ENCODE measurements around the gene PROK2. TPM values are rescaled to one million over a fixed set of nuclear protein-coding genes. Genes with fewer than 3 reads are reported as not detected.

PROK2 gene
- total and polyA plus RNA-seq, 4 donors, result 1.3 to 57.2 (median 2.8) TPM

GRCh38 chr3:71797455-71797854, 12.5 kb upstream of the PROK2 start:
- Histone ChIP-seq H3K36me3 (ENCODE audit: control insufficient read depth in 4 of 4, insufficient read depth in 4 of 4, low read length in 4 of 4) (no peaks in the 10 kb centered on the region), H3K4me1 (ENCODE audit: control insufficient read depth in 5 of 5, insufficient read depth in 5 of 5, low read length in 5 of 5) (no peaks in the 10 kb centered on the region), H3K27ac (ENCODE audit: low read depth in 1 of 2, low read length in 1 of 2) (no peak overlapping the region), H3K9me3 (ENCODE audit: control insufficient read depth in 4 of 4, insufficient read depth in 3 of 4, low read length in 3 of 4) (no peaks in the 10 kb centered on the region), H3K9ac (ENCODE audit: insufficient read depth in 1 of 2, low read length in 2 of 2) (no peak overlapping the region), H3K4me3 (no peak overlapping the region), H3K27me3 (ENCODE audit: control insufficient read depth in 3 of 3, insufficient read depth in 3 of 3, low read length in 2 of 3) (peaks cover 5 to 31% (median 28%) of the 10 kb centered on the region in 3 donors)
- ATAC-seq (ENCODE audit: insufficient read depth, low FRiP score) (no peak), DNase-seq (no peak)
- TF ChIP-seq, protein P1, sequence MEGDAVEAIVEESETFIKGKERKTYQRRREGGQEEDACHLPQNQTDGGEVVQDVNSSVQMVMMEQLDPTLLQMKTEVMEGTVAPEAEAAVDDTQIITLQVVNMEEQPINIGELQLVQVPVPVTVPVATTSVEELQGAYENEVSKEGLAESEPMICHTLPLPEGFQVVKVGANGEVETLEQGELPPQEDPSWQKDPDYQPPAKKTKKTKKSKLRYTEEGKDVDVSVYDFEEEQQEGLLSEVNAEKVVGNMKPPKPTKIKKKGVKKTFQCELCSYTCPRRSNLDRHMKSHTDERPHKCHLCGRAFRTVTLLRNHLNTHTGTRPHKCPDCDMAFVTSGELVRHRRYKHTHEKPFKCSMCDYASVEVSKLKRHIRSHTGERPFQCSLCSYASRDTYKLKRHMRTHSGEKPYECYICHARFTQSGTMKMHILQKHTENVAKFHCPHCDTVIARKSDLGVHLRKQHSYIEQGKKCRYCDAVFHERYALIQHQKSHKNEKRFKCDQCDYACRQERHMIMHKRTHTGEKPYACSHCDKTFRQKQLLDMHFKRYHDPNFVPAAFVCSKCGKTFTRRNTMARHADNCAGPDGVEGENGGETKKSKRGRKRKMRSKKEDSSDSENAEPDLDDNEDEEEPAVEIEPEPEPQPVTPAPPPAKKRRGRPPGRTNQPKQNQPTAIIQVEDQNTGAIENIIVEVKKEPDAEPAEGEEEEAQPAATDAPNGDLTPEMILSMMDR (IDR thresholded peaks at IDR 0.05; ENCODE audit: control extremely low read depth, extremely low read depth), result no peak
- WGBS, 2 donors, result 89 to 90% methylated on average over 7 of the region's 7 CpGs

- 90 to 91% methylated on average over 3 of the region's 3 CpGs for WGBS, 2 donors
- Histone ChIP-seq H3K9me3 (ENCODE audit: control insufficient read depth in 4 of 4, insufficient read depth in 3 of 4, low read length in 3 of 4) (no peaks in the 10 kb centered on the region), H3K27me3 (ENCODE audit: control insufficient read depth in 3 of 3, insufficient read depth in 3 of 3, low read length in 2 of 3) (peaks cover 0 to 32% (median 31%) of the 10 kb centered on the region in 3 donors), H3K4me3 (no peak overlapping the region), H3K27ac (ENCODE audit: low read depth in 1 of 2, low read length in 1 of 2) (no peak overlapping the region), H3K9ac (ENCODE audit: insufficient read depth in 1 of 2, low read length in 2 of 2) (no peak overlapping the region), H3K36me3 (ENCODE audit: control insufficient read depth in 4 of 4, insufficient read depth in 4 of 4, low read length in 4 of 4) (no peaks in the 10 kb centered on the region), H3K4me1 (ENCODE audit: control insufficient read depth in 5 of 5, insufficient read depth in 5 of 5, low read length in 5 of 5) (no peaks in the 10 kb centered on the region)
- TF ChIP-seq, protein P1 (IDR thresholded peaks at IDR 0.05; ENCODE audit: control extremely low read depth, extremely low read depth), result no peak
- ATAC-seq (ENCODE audit: insufficient read depth, low FRiP score) (no peak), DNase-seq (no peak)
These were observed 11.3 kb upstream of the PROK2 start for GRCh38 chr3:71796290-71796689.

- Histone ChIP-seq H3K4me1 (ENCODE audit: control insufficient read depth in 5 of 5, insufficient read depth in 5 of 5, low read length in 5 of 5) (peaks cover 0 to 1% (median 0%) of the 10 kb centered on the region in 5 donors), H3K36me3 (ENCODE audit: control insufficient read depth in 4 of 4, insufficient read depth in 4 of 4, low read length in 4 of 4) (no peaks in the 10 kb centered on the region), H3K27me3 (ENCODE audit: control insufficient read depth in 3 of 3, insufficient read depth in 3 of 3, low read length in 2 of 3) (peaks cover 0 to 37% (median 35%) of the 10 kb centered on the region in 3 donors), H3K27ac (ENCODE audit: low read depth in 1 of 2, low read length in 1 of 2) (no peak overlapping the region), H3K9ac (ENCODE audit: insufficient read depth in 1 of 2, low read length in 2 of 2) (no peak overlapping the region), H3K4me3 (no peak overlapping the region), H3K9me3 (ENCODE audit: control insufficient read depth in 4 of 4, insufficient read depth in 3 of 4, low read length in 3 of 4) (no peaks in the 10 kb centered on the region)
- DNase-seq (peak in 1 of 3 donors; percentile 9), ATAC-seq (ENCODE audit: insufficient read depth, low FRiP score) (no peak)
- TF ChIP-seq, protein P1 (IDR thresholded peaks at IDR 0.05; ENCODE audit: control extremely low read depth, extremely low read depth), result no peak
- 65 to 82% methylated on average over 1 of the region's 1 CpG for WGBS, 2 donors
These were observed 6.7 kb upstream of the PROK2 start for GRCh38 chr3:71791634-71792033.

DNA sequence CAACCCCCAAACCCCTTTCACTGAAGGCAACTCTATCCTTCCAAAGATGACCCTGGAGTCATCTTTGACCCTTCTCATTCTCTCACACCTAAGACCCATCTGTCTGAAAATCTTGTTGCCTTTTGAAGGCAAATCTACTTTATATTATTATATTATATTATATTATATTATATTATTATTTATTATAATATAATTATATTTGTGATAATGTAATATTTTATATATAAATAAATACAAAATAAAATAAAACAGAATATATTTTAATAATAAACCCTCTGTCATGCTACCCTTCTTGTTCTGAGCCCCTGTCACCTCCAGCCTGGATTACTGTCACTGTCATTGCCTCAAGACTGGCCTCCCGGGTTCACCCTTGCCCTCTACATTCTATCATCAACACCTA, 5.0 kb upstream of the PROK2 start:
- 88 to 96% methylated on average over 1 of the region's 1 CpG for WGBS, 2 donors
- DNase-seq, result no peak
- no peak overlapping the region for H3K4me3 ChIP-seq
- TF ChIP-seq, protein P1 (IDR thresholded peaks at IDR 0.05; ENCODE audit: control extremely low read depth, extremely low read depth), result no peak
- peaks cover 0 to 48% (median 42%) of the 10 kb centered on the region in 3 donors for H3K27me3 ChIP-seq (ENCODE audit: control insufficient read depth in 3 of 3, insufficient read depth in 3 of 3, low read length in 2 of 3)
- peaks cover 0 to 13% (median 5%) of the 10 kb centered on the region in 5 donors for H3K4me1 ChIP-seq (ENCODE audit: control insufficient read depth in 5 of 5, insufficient read depth in 5 of 5, low read length in 5 of 5)
- H3K9me3 ChIP-seq (ENCODE audit: control insufficient read depth in 4 of 4, insufficient read depth in 3 of 4, low read length in 3 of 4), result no peaks in the 10 kb centered on the region
- no peaks in the 10 kb centered on the region for H3K36me3 ChIP-seq (ENCODE audit: control insufficient read depth in 4 of 4, insufficient read depth in 4 of 4, low read length in 4 of 4)
- no peak for ATAC-seq (ENCODE audit: insufficient read depth, low FRiP score)
- H3K9ac ChIP-seq (ENCODE audit: insufficient read depth in 1 of 2, low read length in 2 of 2), result no peak overlapping the region
- no peak overlapping the region for H3K27ac ChIP-seq (ENCODE audit: low read depth in 1 of 2, low read length in 1 of 2)
